Rectal smooth muscle tissue (tissue), 1 donor: ENCODE measurements around the gene WARS2.
"Not testable (repeated sequence)": the region's sequence is repeated elsewhere in the genome, so short reads cannot be mapped to it uniquely, and the experiment has no call there.

Source experiments
- H3K27ac ChIP-seq: one replicate; pipeline ENCODE4 v1.7.0; 2013; ENCODE audit warnings: low read depth, low read length, inconsistent platforms
- H3K27me3 ChIP-seq: one replicate; pipeline ENCODE4 v1.7.0; 2013; ENCODE audit warnings: low read length; ENCODE audit not compliant: control insufficient read depth, insufficient read depth
- H3K36me3 ChIP-seq: one replicate; pipeline ENCODE4 v1.7.0; 2013; ENCODE audit warnings: low read length; ENCODE audit not compliant: control insufficient read depth, insufficient read depth
- H3K4me1 ChIP-seq: one replicate; pipeline ENCODE4 v1.7.0; 2013; ENCODE audit warnings: low read length; ENCODE audit not compliant: control insufficient read depth, insufficient read depth
- H3K4me3 ChIP-seq: one replicate; pipeline ENCODE4 v1.7.0; 2013; ENCODE audit warnings: low read length
- H3K9ac ChIP-seq: one replicate; pipeline ENCODE4 v1.7.0; 2013; ENCODE audit warnings: low read length

WARS2 gene

GRCh38 chr1:119140177-119141019 is at the start of gene WARS2:
WARS2 (minus strand) TSS chr1:119140653; CDS start chr1:119140644, 9 bp downstream.
- peak within 1 kb of the TSS; percentile 82 for H3K9ac ChIP-seq
- H3K27me3 ChIP-seq, result no peaks in the 10 kb centered on the region
- peak within 1 kb of the TSS; percentile 96 for H3K27ac ChIP-seq
- no peaks in the 10 kb centered on the region for H3K36me3 ChIP-seq
- peak within 1 kb of the TSS; percentile 90 for H3K4me3 ChIP-seq
- H3K4me1 ChIP-seq, result peaks cover 5% of the 10 kb centered on the region

- H3K27me3 ChIP-seq, result no peaks in the 10 kb centered on the region
- no peak overlapping the region for H3K4me3 ChIP-seq
- no peak overlapping the region for H3K27ac ChIP-seq
- no peaks in the 10 kb centered on the region for H3K36me3 ChIP-seq
- H3K4me1 ChIP-seq, result no peaks in the 10 kb centered on the region
- no peak overlapping the region for H3K9ac ChIP-seq
Measured at GRCh38 chr1:119188926-119189325, 48.5 kb upstream of the WARS2 start.

GRCh38 chr1:119187416-119187815 is 47.0 kb upstream of the WARS2 start:
- Histone ChIP-seq H3K9ac (no peak overlapping the region), H3K4me3 (no peak overlapping the region), H3K36me3 (no peaks in the 10 kb centered on the region), H3K4me1 (no peaks in the 10 kb centered on the region), H3K27ac (no peak overlapping the region), H3K27me3 (no peaks in the 10 kb centered on the region)

GRCh38 chr1:119186471-119186870 is 46.0 kb upstream of the WARS2 start:
- Histone ChIP-seq H3K27ac (no peak overlapping the region), H3K9ac (no peak overlapping the region), H3K4me1 (no peaks in the 10 kb centered on the region), H3K36me3 (no peaks in the 10 kb centered on the region), H3K27me3 (no peaks in the 10 kb centered on the region), H3K4me3 (no peak overlapping the region)

- Histone ChIP-seq H3K4me3 (no peak overlapping the region), H3K36me3 (no peaks in the 10 kb centered on the region), H3K27me3 (no peaks in the 10 kb centered on the region), H3K9ac (no peak overlapping the region), H3K27ac (no peak overlapping the region), H3K4me1 (no peaks in the 10 kb centered on the region)
Measured at GRCh38 chr1:119184972-119185371, 44.5 kb upstream of the WARS2 start.

- Histone ChIP-seq H3K27ac (no peak overlapping the region), H3K4me1 (no peaks in the 10 kb centered on the region), H3K36me3 (no peaks in the 10 kb centered on the region), H3K4me3 (no peak overlapping the region), H3K27me3 (no peaks in the 10 kb centered on the region), H3K9ac (no peak overlapping the region)
Measured at GRCh38 chr1:119181218-119181617, 40.8 kb upstream of the WARS2 start.

GRCh38 chr1:119179051-119179450 is 38.6 kb upstream of the WARS2 start:
- Histone ChIP-seq H3K27me3 (no peaks in the 10 kb centered on the region), H3K36me3 (no peaks in the 10 kb centered on the region), H3K9ac (no peak overlapping the region), H3K4me1 (no peaks in the 10 kb centered on the region), H3K4me3 (no peak overlapping the region), H3K27ac (no peak overlapping the region)

- H3K9ac ChIP-seq, result not testable (repeated sequence)
Measured at GRCh38 chr1:119172927-119173326, 32.5 kb upstream of the WARS2 start.

GRCh38 chr1:119171381-119172010 is 31.0 kb upstream of the WARS2 start:
- not testable (repeated sequence) for H3K27me3 ChIP-seq, H3K27ac ChIP-seq, H3K36me3 ChIP-seq, H3K4me3 ChIP-seq, H3K9ac ChIP-seq, H3K4me1 ChIP-seq

More at GRCh38 chr1:119172927-119173326, 32.5 kb upstream of the WARS2 start:
- not testable (repeated sequence) for H3K27ac ChIP-seq, H3K4me3 ChIP-seq, H3K36me3 ChIP-seq, H3K4me1 ChIP-seq, H3K27me3 ChIP-seq

- no peak overlapping the region for H3K4me3 ChIP-seq
- H3K27ac ChIP-seq, result no peak overlapping the region
- no peaks in the 10 kb centered on the region for H3K27me3 ChIP-seq
- H3K9ac ChIP-seq, result no peak overlapping the region
- H3K4me1 ChIP-seq, result no peaks in the 10 kb centered on the region
- peaks cover 13% of the 10 kb centered on the region for H3K36me3 ChIP-seq
Measured at GRCh38 chr1:119163396-119163795, 22.9 kb upstream of the WARS2 start.

- no peak overlapping the region for H3K4me3 ChIP-seq
- H3K9ac ChIP-seq, result no peak overlapping the region
- H3K27me3 ChIP-seq, result no peaks in the 10 kb centered on the region
- peak overlapping the region; percentile 27 for H3K27ac ChIP-seq
- H3K36me3 ChIP-seq, result peaks cover 13% of the 10 kb centered on the region
- no peaks in the 10 kb centered on the region for H3K4me1 ChIP-seq
Measured at GRCh38 chr1:119160866-119161265, 20.4 kb upstream of the WARS2 start.

- H3K36me3 ChIP-seq, result peaks cover 13% of the 10 kb centered on the region
- no peaks in the 10 kb centered on the region for H3K4me1 ChIP-seq
- H3K27me3 ChIP-seq, result no peaks in the 10 kb centered on the region
- no peak overlapping the region for H3K9ac ChIP-seq
- peak overlapping the region; percentile 27 for H3K27ac ChIP-seq
- no peak overlapping the region for H3K4me3 ChIP-seq
Measured at GRCh38 chr1:119160409-119160808, 20.0 kb upstream of the WARS2 start.

- H3K9ac ChIP-seq, result no peak overlapping the region
- no peak overlapping the region for H3K27ac ChIP-seq
- no peak overlapping the region for H3K4me3 ChIP-seq
- peaks cover 13% of the 10 kb centered on the region for H3K36me3 ChIP-seq
- no peaks in the 10 kb centered on the region for H3K4me1 ChIP-seq
- H3K27me3 ChIP-seq, result no peaks in the 10 kb centered on the region
Measured at GRCh38 chr1:119159966-119160365, 19.5 kb upstream of the WARS2 start.
